Measurements from ENCODE around the gene ST8SIA5. TPM values are rescaled to one million over a fixed set of nuclear protein-coding genes. Genes with fewer than 3 reads are reported as not detected.

ST8SIA5 gene
- total RNA-seq, 2 donors from 2014 or later: 5.9 to 6.7 TPM

DNA sequence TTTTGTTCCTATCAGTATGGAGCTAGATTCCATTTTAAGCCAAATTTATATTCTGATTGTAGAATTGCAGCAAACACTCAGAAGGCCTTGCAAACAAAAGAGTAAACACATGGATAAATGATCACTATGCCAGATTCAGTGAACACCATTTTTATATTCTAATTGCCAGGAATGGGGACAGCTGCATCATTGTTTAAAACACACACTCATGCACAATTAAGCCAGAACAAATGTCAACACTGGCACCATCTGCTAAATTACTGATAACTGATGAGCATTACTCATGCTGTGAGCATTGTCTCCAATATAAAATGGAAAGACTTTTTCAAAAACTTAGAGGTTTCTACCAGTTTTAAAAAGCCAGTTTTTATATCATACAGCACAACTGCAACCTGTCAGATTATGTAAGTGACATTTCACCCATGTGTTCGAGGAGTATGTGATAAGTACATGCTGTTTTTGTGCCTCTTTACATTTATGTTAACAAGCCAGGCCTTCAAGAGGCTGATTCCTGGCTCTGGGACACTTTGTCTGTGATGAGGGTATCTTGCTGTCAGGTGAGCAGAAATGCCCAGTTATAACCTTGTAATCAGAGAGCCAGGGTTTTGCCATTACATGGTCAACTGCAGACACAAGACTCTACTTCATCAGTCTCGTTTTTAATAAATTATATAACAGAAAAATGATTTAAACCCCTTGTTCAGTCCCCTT, 4.4 kb upstream of the ST8SIA5 start:
- no peak for TF ChIP-seq CTCF (IDR thresholded peaks at IDR 0.05)
- H3K4me1 ChIP-seq: peaks cover 0 to 30% of the 10 kb centered on the region in 2 donors
- H3K9me3 ChIP-seq: no peaks in the 10 kb centered on the region
- peak overlapping the region; percentile 7 to 49 for H3K27ac ChIP-seq
- H3K4me3 ChIP-seq: no peak overlapping the region
- no peaks in the 10 kb centered on the region for H3K36me3 ChIP-seq
- H3K27me3 ChIP-seq: no peaks in the 10 kb centered on the region
- DNase-seq (ENCODE audit: low spot score): no peak

- no peak for TF ChIP-seq CTCF (IDR thresholded peaks at IDR 0.05)
- Histone ChIP-seq H3K27ac (no peak overlapping the region), H3K9me3 (no peaks in the 10 kb centered on the region), H3K4me1 (peaks cover 0 to 41% of the 10 kb centered on the region in 2 donors), H3K27me3 (no peaks in the 10 kb centered on the region), H3K4me3 (no peak overlapping the region), H3K36me3 (no peaks in the 10 kb centered on the region)
- no peak for DNase-seq (ENCODE audit: low spot score)
These were observed 3.0 kb upstream of the ST8SIA5 start for GRCh38 chr18:46759890-46760289.

- H3K4me1 ChIP-seq: peaks cover 0 to 41% of the 10 kb centered on the region in 2 donors
- peak; percentile 7 for DNase-seq (ENCODE audit: low spot score)
- no peak for TF ChIP-seq CTCF (IDR thresholded peaks at IDR 0.05)
- no peaks in the 10 kb centered on the region for H3K27me3 ChIP-seq
- H3K27ac ChIP-seq: peak overlapping the region; percentile 68 to 73
- H3K9me3 ChIP-seq: no peaks in the 10 kb centered on the region
- peak overlapping the region; percentile 47 to 57 for H3K4me3 ChIP-seq
- H3K36me3 ChIP-seq: no peaks in the 10 kb centered on the region
These were observed 761 bp downstream of the ST8SIA5 start for GRCh38 chr18:46756025-46756558.

DNA sequence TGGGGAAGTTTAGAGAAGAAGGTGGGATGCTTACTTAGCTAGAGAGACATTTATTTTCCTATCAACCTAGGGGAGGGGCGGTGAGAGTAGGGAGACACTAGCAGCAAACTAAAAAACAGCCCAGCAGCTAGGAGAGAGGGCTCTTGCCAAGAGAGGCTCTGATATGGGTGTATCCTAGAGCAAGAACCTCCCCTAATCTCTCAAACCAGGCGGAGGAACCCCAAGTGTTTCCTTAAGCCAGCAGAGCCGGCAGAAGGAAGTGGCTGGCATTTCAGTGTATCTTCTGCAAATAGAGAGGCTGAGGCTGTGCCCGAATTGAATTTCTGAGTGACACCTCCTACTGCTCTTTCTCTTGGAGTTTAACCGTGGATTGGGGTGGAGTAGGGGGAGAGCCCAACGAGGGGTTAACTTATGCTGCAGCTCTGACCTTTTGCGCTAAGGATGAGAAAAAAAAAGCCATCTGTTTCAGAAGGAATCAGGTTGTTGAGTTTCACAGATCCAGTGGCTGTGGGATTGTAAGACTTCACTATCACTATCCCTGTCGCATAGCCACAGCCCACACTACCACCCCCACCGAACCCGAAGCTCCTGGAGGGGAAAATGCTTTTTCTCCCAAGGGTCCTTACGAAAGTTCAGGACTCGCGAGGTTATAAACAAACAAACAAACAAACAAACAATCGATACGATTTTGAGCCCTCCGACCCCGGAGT, 1.4 kb downstream of the ST8SIA5 start:
- no peak for TF ChIP-seq CTCF (IDR thresholded peaks at IDR 0.05)
- Histone ChIP-seq H3K36me3 (no peaks in the 10 kb centered on the region), H3K9me3 (no peaks in the 10 kb centered on the region), H3K27me3 (no peaks in the 10 kb centered on the region), H3K4me1 (peaks cover 0 to 35% of the 10 kb centered on the region in 2 donors), H3K27ac (peak overlapping the region; percentile 68 to 73), H3K4me3 (peak overlapping the region; percentile 47 to 57)
- peak; percentile 18 for DNase-seq (ENCODE audit: low spot score)

DNA sequence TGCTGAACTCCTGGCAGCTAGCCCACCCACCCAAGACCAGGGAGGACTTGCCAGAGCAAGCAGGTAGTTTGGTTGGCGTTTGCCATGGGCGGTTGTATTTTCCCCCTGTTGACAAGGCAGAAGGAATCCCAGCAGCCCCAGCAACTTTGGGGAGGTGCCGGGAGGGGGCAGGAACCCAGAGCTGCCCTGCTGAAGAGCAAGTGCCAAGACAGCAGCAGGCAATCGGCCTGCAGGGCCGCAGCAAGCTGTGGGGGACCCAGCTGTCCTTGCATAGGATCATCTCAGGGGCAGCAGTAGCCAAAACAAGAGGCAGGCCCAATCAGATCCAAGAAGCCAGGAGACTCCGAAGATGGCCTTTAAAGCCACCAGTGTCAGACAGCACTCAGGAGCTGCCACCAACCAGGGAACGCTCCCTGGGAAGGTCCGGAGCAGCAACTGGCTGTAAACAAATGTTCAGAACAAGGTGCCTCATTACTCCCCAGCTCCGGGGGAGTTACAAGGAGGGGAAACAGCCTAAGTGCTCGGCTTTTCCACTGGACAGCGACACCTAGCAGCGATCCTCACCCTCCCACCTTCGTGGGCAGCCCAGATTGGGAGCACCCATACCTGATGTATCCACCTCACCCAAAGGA, 2.1 kb downstream of the ST8SIA5 start:
- H3K4me3 ChIP-seq: peak overlapping the region in 1 of 2 donors; percentile 57
- H3K27me3 ChIP-seq: no peaks in the 10 kb centered on the region
- H3K4me1 ChIP-seq: peaks cover 0 to 30% of the 10 kb centered on the region in 2 donors
- DNase-seq (ENCODE audit: low spot score): peak; percentile 55
- peak in 1 of 2 donors; percentile 49 for TF ChIP-seq CTCF (IDR thresholded peaks at IDR 0.05)
- no peaks in the 10 kb centered on the region for H3K36me3 ChIP-seq
- no peaks in the 10 kb centered on the region for H3K9me3 ChIP-seq
- H3K27ac ChIP-seq: peak overlapping the region; percentile 8 to 68

Data from right atrium auricular region (tissue), 2 donors.